GM12864 (cell line): ENCODE measurements around the gene RFNG.

Experiments used
- DNase-seq: peaks from one replicate; pipeline ENCODE4 v3.0.0-alpha.2; 2011; ENCODE audit warnings: low read depth
- H3K4me3 ChIP-seq: 2 replicates; pipeline ENCODE4 v1.5.1; 2011; ENCODE audit warnings: mild to moderate bottlenecking, low read depth, low read length, control low read depth
- TF ChIP-seq, protein P1 (sequence below): IDR thresholded peaks from 2 replicates; pipeline ENCODE4 v1.5.1; 2011; ENCODE audit warnings: low read depth, mild to moderate bottlenecking, moderate library complexity, low read length, control low read depth, inconsistent platforms; ENCODE audit errors: missing control alignments

RFNG gene

GRCh38 chr17:81999976-82000802, 51.4 kb downstream of the RFNG start:
- no peak for DNase-seq
- no peak overlapping the region for H3K4me3 ChIP-seq
- TF ChIP-seq, protein P1, sequence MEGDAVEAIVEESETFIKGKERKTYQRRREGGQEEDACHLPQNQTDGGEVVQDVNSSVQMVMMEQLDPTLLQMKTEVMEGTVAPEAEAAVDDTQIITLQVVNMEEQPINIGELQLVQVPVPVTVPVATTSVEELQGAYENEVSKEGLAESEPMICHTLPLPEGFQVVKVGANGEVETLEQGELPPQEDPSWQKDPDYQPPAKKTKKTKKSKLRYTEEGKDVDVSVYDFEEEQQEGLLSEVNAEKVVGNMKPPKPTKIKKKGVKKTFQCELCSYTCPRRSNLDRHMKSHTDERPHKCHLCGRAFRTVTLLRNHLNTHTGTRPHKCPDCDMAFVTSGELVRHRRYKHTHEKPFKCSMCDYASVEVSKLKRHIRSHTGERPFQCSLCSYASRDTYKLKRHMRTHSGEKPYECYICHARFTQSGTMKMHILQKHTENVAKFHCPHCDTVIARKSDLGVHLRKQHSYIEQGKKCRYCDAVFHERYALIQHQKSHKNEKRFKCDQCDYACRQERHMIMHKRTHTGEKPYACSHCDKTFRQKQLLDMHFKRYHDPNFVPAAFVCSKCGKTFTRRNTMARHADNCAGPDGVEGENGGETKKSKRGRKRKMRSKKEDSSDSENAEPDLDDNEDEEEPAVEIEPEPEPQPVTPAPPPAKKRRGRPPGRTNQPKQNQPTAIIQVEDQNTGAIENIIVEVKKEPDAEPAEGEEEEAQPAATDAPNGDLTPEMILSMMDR, result no peak

DNA sequence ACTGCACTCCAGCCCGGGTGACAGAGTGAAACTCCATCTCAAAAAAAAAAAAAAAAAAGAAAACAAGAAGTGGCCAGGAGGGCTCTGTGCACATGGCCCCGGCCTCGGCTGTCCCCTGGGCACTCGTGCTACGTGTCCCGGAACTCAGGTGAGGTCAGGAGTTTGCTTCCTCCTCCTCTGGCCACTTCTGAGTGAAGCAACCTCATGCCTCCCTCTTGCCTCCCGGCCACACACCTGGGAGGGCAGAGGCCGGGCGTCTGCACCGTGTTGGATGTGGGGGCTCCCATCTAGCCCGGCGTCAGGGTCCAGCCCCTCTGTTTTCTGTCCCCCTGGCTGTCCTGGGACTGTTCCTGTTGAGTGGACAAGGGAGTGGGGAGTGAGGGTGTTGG, 52.0 kb downstream of the RFNG start:
- H3K4me3 ChIP-seq, result no peak overlapping the region
- TF ChIP-seq, protein P1, result no peak
- DNase-seq, result no peak

- no peak for DNase-seq
- H3K4me3 ChIP-seq, result no peak overlapping the region
- TF ChIP-seq, protein P1, result no peak
Observed at GRCh38 chr17:81998691-81999438, 52.7 kb downstream of the RFNG start.

DNA sequence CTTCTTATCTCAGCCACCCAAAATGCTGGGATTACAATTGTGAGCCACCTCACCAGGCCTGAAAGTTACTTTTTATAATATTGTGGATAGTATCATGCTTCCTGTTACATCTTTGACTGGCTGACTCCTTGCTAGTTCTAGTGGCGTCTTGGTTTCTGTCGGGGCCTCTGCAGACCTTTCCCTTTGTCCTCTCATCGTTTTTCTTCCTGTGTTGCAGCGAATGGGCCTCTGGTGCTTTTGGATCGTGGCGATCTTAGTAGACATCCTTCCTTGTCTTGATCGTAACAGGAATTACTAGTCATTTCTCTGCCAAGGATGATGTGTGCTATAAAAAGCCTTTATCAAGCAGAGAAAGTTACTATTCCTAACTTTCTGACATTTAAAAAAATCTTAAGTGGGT, 53.4 kb downstream of the RFNG start:
- no peak overlapping the region for H3K4me3 ChIP-seq
- TF ChIP-seq, protein P1, result no peak
- DNase-seq, result no peak
